CD4-positive, alpha-beta T cell treated with Interleukin-15 for 4 hours (primary cell): ENCODE results near the gene CD2AP.
"Not testable (repeated sequence)": the region's sequence is repeated elsewhere in the genome, so short reads cannot be mapped to it uniquely, and the experiment has no call there.

Source experiments
- DNase-seq: peaks from one replicate; pipeline ENCODE4 v3.0.0-alpha.2; 2020; ENCODE audit warnings: low spot score

The CD2AP gene

GRCh38 chr6:47477497-47478232, at the start of gene CD2AP:
CD2AP (plus strand) TSS chr6:47477789; CDS start chr6:47478245, 456 bp downstream.
- peak; percentile 89 for DNase-seq

DNA sequence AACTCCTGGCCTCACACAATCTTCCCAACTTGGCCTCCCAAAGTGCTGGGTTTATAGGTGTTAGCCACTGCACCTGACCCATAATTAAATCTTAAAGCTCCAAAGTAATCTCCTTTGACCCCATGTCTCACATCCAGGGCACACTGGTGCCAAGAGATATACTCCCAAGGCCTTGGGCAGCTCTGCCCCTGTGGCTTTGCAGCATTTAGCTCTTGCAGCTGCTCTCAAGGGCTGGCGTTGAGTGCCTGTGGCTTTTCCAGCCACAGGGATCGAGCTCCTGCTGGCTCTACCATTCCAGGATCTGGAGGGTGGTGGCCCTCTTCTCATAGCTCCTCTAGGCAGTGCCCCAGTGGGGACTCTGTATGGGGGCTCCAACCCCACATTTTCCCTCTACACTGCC, 49.3 kb upstream of the CD2AP start:
- DNase-seq = no peak

DNA sequence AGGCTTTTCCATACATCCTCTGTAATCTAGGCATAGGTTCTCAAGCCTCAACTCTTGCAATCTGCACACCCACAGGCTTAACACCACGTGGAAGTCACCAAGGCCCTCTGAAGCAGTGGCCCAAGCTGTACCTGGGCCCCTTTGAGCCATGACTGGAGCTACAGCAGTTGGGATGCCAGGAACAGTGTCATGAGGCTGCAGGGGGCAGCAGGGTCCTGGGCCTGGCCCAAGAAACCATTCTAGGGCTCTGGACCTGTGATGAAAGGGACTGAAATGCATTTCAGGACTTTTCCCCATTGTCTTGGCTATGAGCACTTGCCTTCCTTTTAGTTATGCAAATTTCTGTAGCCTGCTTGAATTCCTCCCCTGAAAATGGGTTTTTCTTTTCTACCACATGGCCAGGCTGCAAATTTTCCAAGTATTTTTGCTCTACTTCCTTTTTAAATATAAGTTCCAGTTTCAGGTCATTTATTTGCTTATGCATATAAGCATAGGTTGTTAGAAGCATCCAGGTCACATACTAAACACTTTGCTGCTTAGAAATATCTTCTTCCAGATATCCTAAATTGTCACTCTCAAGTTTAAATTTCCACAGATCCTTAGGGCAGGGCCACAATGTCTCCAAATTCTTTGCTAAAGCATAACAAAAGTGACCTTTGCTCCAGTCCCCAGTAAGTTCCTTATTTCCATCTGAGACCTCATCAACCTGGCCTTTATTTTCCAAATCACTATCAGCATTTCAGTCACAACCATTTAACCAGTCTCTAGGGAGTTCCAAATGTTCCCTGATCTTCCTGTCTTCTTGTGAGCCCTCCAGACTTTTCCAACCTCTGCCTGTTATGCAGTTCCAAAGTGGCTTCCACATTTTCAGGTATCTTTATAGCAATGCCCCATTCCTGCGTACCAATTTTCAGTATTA, 48.6 kb upstream of the CD2AP start:
- DNase-seq = no peak

DNA sequence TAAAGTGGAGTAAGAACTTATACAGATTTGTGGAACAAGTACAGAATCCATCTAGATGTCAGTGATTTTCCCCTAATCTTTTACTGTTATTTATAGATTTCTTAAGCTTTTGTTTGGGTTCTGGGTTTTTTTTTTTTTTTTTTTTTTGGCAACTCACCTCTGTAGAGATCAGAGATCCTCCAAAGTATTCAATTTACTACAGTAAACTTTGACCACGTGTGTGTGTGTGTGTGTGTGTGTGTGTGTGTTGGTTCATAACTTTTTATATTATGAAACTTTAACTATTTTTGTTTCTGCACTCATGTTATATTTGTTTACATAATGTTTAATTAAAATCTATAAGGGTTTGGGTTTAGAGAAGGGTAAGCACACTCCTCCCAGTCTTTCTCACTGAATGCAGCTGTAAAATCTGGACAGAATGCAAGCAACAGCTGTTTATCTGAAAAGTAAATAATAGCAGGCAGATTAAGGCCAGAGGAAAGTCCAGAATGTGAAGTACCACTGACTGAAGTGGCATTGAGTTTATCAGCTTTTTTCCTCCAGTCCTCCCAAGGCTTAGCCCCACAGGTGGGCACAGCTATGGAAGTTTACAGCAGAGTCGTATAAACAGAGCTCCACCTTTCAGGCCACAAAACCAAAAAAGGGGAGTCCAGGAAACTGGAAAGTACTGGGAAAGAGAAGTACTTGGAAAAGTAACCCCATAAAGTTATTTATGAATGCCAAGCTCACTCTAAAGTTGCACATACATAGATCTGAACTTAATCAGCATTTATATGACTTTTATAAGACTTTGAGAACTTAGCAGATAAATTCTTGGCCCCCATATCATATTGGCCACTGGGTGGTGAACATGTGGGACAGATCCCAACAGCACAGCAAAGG, 43.0 kb upstream of the CD2AP start:
- DNase-seq = no peak

- no peak for DNase-seq
These were observed 42.4 kb upstream of the CD2AP start for GRCh38 chr6:47435254-47435612.

DNA sequence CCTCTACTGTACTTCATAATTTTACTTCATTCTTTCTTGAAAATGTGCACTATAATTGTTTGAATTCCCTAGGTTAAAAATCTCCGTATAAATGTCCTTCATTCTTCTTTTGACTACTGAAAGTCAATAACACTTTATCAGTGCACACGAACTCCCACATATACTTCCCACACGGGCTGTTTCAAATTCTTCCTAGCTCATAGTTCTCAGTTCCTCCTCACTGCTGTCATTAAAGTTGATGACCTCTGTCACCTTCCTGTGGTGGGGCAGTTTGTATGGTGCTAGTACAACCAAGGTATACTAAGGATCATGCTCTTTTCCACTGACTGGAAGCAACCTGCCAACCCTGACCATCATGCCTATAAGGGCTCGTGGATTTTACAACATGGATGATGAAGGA, 40.0 kb upstream of the CD2AP start:
- DNase-seq = no peak

- DNase-seq = no peak
These were observed 38.9 kb upstream of the CD2AP start for GRCh38 chr6:47438481-47439347.

- DNase-seq = no peak
These were observed 38.3 kb upstream of the CD2AP start for GRCh38 chr6:47439348-47439668.

DNA sequence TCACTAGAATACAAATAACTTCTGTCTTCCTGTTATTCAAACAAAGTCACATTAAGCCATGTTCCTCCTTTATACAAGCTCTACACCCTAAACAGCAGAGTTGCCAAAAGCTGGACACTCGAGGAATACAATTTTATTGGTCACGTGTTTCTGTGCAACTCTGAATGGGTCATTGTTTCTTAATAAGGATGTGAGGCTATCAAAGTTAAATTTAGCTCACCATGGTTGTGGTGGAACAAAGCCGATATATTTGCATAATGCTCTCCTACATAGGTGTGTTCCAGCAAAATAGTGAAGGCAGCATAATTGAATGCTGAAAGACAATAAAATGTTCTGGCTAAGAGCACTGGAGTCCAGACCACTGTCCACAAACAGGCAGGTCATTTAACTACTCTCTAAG, 36.9 kb upstream of the CD2AP start:
- no peak for DNase-seq

DNA sequence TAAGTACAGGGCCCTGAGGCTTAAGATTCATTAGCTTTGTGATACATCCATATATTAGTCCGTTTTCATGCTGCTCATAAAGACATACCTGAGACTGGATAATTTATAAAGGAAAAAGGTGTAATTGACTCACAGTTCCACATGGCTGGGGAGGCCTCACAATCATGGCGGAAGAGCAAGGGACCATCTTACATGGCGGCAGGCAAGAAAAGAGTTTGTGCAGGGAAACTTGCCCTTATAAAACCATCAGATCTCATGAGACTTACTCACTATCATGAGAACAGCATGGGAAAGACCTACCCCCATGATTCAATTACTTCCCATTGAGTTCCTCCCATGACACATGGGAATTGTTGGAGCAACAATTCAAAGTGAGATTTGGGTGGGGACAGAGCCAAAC, 32.6 kb upstream of the CD2AP start:
- not testable (repeated sequence) for DNase-seq

- DNase-seq = no peak
These were observed 30.8 kb upstream of the CD2AP start for GRCh38 chr6:47446669-47447330.

DNA sequence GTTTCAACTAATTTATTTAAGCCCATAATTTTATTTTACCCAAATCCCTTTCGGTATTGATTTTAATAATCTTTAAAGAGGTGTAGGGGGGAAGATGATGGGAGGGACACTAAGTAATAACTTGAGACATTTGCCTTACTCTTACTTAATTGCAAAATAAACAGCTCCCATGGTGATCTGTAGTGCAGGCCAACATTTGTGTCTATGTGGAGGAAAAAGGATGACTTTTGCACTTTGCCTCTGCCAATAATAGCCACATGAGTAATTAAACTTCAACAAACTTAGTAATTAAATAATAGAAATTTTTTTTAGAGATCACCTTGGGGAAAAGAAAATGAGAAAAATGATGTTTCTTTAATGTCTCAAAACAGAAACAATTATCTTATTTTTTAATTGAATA, 29.9 kb upstream of the CD2AP start:
- DNase-seq = no peak

- DNase-seq = no peak
These were observed 26.4 kb upstream of the CD2AP start for GRCh38 chr6:47451162-47451561.

DNA sequence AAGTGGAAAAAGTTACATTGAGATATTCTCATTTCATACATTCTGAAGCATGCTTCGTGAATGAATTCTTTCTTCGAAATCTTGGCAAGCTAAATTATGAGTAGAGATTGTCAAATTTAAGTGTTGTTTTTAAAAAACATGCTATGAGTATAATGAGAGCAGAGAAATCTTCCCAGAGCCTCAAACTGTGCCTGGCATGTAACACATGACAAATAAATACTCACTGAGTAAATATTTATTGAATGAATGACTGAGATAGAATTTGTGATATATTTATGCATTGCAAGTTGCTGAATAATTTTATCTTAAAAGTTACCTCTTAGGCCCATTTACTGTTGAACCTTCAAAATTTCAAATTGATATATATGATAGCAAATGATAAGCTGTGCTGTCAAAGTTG, 24.7 kb upstream of the CD2AP start:
- no peak for DNase-seq

DNA sequence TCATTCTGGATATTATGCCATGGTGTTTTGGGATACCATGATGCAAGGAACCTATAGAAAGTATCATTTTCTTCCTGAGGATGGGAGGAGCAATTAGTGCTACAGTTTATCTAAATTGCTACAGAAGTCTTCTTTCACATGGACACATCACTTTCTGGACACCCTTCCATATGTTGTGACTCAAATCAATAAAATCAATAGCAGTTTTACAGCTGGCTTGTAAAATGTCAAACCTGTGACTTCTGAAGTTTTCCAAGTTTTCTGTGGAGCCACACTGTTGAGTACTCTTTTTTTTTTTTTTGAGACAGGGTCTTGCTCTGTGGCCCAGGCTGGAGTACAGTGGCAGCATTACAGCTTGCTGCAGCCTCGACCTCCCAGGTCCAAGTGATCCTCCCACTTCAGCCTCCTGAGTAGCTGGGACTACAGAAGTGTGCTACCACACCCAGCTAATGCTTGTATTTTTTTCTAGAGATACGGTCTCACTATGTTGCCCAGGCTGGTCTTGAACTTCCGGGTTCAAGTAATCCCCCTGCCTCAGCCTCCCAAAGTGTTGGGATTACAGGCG, 24.1 kb upstream of the CD2AP start:
- no peak for DNase-seq

- DNase-seq = no peak
These were observed 22.7 kb upstream of the CD2AP start for GRCh38 chr6:47454713-47455396.

- DNase-seq = no peak
These were observed 21.9 kb upstream of the CD2AP start for GRCh38 chr6:47455533-47456209.

DNA sequence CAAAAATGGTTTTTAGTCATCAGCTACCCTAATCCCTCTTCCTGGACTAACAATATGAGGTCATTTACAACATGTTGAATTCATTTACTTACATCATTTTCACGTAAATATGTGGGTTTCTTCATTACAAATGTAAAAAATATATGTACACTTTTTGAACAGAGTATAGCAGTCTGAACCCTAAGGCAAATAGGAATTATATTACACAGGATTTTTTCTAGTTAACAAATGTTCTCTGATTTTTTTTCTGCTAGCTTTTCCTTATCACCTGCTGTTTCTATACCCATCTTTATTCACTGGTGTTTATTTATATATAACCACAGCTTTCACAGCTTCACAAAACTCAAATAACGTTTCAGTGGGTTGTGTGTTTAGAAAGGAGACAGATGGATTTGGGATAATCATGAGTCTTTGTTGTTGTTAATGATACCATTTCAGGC, 21.0 kb upstream of the CD2AP start:
- DNase-seq = no peak

DNA sequence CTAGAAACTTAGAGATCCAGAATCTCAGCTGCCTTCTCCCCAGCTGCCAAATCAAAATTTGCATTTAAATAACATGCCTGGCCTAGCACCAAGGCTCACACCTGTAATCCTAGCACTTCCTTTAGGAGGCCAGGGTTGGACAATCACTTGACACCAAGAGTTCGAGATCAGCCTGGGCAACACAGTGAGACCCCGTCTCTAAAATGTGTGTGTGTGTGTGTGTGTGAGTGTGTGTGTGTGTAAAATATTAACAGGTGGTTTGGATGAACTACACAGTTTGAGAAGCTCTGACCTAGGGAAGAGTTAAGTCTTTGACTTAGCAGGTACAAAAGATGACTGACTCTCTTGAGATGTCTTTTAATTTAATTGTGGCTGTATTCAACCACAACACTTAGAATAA, 20.2 kb upstream of the CD2AP start:
- no peak for DNase-seq
